T47D (cell line): Measurements from ENCODE around the gene DDX23.
"Not testable (repeated sequence)": the region's sequence is repeated elsewhere in the genome, so short reads cannot be mapped to it uniquely, and the experiment has no call there.

Source experiments
- DNase-seq, 2 experiments: peaks; one replicate each; pipeline versions ENCODE4 v3.0.0 to v3.0.0-alpha.2; 2011 to 2012; ENCODE audit warnings: low read depth in 1 of 2, low spot score in 1 of 2
- JUND ChIP-seq: IDR thresholded peaks from 2 replicates; pipeline ENCODE4 v1.6.1; 2012; ENCODE audit warnings: low read depth
- in situ Hi-C: cut with HindIII; loops from 2 replicates; pipeline ENCODE4 v1.10.0; 2016; ENCODE audit warnings: low sequenced_read_pairs, low pct_unique_long_range_greater_than_20kb

DDX23 gene

DNA sequence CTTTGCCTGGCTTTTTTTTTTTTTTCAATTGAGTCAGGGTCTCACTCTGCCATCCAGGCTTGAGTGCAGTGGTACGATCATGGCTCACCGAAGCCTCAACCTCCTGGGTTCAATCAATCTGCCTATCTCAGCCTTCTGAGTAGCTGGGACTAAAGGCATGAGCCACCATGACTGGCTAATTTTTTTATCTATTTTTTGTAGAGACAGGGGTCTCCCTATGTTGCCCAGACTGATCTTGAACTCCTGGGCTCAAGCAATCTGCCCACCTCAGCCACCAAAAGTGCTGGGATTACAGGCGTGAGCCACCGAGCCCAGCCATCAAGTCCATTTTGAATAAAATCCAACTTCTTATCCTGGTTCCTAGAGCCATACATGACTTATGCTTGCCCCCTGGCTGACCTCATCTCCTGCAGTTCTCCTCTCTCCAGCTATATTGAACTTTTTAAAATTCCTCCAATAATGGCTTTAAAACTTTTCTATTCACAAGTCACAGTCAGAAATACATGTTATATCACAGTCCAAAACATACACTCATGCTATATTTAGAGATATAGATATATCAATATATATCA lies 24.1 kb upstream of the DDX23 start:
- in situ Hi-C loops, result no loop called here
- TF ChIP-seq JUND, result no peak
- no peak for DNase-seq

DNA sequence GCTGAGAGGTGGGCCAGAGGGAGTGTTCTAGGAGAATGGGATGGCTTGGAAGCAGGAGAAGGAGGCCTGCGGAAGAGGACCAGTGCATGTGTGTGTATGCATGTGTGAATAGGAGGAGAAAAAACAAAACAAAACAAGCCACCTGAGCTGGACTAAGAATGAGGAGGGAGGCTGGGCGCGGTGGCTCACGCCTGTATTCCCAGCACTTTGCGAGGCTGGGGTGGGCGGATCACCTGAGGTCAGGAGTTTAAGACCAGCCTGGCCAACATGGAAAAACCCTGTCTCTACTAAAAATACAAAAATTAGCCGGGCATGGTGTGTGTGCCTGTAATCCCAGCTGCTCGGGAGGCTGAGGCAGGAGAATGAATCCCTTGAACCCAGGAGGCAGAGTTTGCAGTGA lies 21.6 kb upstream of the DDX23 start:
- DNase-seq, in situ Hi-C loops: not testable (repeated sequence)

DNA sequence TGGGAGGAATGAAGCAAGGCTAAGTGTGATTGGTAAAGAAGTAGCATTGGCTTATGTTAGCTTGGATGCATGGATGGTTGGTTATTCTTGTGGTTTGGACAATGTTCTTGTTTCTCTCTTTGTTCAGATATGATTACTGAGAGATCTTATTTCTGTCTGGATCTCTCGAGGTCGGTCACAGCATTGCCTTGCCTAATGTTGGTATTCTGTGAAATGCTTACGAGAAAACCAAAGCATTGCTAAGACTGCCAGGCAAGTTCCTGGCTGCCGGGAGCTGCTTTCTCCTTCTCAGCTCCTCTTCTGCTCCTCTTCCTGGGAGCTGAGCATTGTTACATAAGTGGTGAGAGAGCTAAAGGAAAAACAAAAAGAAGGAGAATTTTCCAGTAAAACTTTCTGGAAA lies 21.1 kb upstream of the DDX23 start:
- no peak for DNase-seq
- no peak for TF ChIP-seq JUND
- in situ Hi-C loops, result no loop called here

DNA sequence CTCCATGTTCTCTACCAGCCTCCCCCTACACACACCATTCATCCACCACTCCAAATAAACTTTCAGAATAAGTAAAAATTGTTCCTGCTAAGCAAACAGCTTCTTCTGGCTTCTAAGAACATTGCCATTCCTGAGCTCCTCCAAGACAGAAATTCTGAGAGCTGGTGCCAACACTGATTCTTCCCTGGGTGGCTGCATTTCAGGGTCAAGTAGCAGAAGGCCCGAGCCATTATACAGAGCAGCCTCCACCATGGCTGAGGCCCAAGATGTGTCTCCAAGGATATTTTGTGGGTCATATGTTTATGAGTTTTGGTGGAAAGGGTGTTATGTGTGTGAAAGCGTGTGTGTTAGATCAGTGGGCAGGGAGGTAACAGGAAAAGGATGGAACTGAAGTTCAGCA lies 17.2 kb upstream of the DDX23 start:
- no peak for DNase-seq
- in situ Hi-C loops, result no loop called here
- no peak for TF ChIP-seq JUND

GRCh38 chr12:48868451-48868850 lies 16.5 kb upstream of the DDX23 start:
- no peak for DNase-seq
- no peak for TF ChIP-seq JUND
- in situ Hi-C loops, result no loop called here

DNA sequence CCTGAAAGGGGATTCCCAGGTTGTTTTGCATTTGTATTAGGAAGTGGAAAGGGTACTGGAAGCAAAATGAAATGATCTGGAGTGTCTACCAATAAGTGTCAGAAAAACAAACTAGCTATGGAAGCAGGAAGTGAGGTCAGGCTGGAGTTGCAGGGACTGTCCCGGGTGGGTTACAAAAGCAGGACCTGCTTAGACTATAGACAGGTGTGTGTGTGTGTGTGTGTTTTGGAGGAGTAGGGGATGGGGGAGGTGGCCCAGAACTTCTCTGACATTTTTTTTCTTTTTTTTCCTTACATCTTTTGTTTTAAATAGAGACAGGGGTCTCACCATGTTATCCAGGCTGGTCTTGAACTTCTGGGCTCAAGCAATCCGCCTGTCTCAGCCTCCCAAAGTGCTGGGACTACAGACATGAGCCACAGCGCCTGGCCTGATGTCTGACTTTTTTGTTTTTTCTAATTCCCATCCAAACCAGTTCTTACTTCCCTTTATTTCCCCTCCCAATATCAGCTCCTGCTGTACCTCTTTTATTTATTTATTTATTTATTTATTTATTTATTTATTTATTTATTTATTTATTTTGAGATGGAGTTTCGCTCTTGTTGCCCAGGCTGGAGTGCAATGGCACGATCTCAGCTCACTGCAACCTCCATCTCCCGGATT lies 14.2 kb upstream of the DDX23 start:
- DNase-seq, result no peak
- in situ Hi-C loops, result no loop called here
- TF ChIP-seq JUND, result no peak

DNA sequence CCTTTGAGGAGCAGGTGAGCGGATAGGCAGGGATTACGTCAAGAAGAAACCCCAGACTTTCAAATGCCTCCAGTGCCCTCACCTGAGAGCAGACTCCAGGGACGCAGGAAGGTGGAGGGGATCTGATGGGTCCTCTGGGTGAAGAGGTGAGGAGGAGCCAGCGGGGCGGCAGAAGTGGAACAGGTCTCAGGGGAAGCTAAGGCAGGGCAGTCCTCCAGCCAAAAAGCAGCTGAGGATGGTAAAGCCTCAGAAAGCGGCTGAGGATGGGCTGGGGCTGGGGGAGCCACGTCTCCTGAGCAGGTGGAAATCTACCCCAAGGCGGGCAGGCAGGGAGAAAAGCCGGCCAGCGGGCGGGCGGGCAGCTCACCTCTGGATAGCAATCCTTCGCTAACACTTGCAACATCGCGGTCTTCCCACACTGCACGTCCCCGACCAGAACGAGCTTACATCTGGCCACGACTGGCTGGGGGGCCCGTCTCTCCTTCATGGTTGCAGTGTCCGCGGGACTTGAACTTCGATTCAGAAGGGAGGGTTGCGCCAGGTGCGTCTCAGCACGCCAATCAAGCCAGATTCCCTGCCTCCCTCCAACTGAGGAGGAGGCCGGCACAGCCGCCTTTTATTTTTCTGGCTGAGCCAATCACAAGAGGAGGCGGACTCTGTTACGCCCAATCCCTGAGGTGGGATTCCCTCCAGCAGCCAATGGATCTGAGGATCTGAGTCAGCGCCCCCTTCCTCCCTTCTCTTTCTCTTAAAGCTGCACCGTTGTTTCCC lies 13.5 kb upstream of the DDX23 start, which contains the start of gene RND1:
RND1 (minus strand) TSS at position 590 of the 771 bp plus-strand sequence; CDS start at position 487, 103 bp downstream.
- DNase-seq, result peak; percentile 86 to 98
- no peak for TF ChIP-seq JUND
- in situ Hi-C loops, result no loop called here

DNA sequence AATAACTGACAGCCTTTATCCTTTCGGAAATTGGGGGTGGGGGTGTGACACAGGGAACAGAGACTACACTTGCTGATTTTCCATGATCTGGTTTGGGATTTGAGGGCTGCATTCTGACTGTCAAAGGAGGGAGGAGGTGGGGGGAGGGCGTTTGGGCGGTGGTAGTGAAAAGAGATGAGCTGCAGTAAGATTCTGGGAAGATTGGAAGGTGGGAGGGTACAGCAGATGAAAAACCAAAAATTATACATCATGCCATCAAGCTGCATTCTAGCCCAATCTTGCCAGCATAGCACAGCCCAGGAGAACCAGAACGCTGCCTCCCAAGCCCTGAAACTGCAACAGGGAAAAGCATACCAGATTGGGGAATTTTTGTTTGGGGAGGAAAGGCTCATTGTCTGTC lies 11.3 kb upstream of the DDX23 start:
- in situ Hi-C loops, result no loop called here
- TF ChIP-seq JUND, result no peak
- no peak for DNase-seq

DNA sequence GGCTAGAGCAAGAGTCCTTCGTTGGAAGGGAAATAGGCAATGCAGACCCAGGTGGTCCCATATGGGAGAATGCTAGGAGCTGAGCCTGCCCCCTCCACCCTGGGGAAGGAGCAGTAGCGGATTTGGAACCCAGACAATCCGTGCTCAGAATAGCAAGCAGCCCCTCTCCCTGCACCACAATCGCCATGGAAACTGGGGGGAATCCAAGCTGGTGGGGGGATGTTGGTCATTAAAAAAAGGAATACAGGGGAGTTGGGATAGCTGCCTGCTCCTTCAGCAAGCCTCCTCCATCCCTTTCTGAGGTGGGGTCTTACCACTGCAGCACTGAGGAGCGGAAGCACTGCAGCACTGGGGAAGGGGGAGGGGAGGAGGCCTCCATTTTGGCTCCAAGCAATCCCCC lies 10.8 kb upstream of the DDX23 start:
- in situ Hi-C loops, result no loop called here

DNA sequence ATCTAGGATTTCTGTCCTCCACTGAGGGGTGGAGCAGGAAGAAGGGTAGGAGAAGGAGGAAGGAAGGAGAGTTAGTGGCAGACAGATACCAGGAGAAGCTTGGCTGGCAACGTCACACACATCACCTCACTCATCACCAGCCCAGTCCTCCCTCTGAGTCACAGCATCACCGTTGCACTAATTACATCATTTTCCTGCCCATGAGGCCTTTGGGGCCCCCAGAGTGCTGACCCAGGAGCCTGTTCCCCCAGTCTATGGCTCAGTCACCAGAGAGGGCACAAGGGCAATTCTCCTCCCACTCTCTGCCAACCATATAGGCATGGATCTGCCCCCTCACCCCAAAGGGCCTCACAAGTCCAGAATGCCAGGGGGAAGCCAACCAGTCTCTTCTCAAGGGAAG lies 9.1 kb upstream of the DDX23 start:
- no peak for TF ChIP-seq JUND
- DNase-seq, result no peak
- in situ Hi-C loops, result no loop called here

More for the DNA sequence above, 10.8 kb upstream of the DDX23 start:
- no peak for DNase-seq
- TF ChIP-seq JUND, result no peak

- DNase-seq, in situ Hi-C loops: not testable (repeated sequence)
Measured at GRCh38 chr12:48860236-48860635, 8.3 kb upstream of the DDX23 start.

DNA sequence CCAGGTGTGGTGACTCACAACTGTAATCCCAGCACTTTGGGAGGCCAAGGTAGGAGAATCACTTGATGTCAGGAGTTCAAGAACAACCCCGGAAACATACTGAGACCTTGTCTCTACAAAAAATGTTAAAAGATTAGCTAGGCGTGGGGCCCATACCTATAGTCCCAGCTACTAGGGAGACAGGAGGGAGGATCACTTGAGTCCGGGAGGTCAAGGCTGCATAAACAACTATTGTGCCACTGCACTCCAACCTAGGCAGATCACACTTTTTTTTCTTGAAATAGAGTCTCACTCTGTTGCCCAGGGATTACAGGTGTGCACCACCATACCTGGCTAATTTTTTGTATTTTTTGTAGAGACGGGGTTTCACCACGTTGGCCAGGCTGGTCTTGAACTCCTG lies 7.6 kb upstream of the DDX23 start:
- no peak for DNase-seq
- no peak for TF ChIP-seq JUND
- in situ Hi-C loops, result no loop called here

- no peak for TF ChIP-seq JUND
- in situ Hi-C loops, result no loop called here
- no peak for DNase-seq
Measured at GRCh38 chr12:48858043-48858442, 6.1 kb upstream of the DDX23 start.
